CD4-positive, alpha-beta T cell (primary cell): Measurements from ENCODE around the gene DNPEP. TPM values are rescaled to one million over a fixed set of nuclear protein-coding genes. Genes with fewer than 3 reads are reported as not detected.

Experiments
- ATAC-seq: fragments of 200-7000 bp; cut with Tn5 transposase; one replicate; pipeline ENCODE4 v1.10.0; 2022; ENCODE audit warnings: mild to moderate bottlenecking; ENCODE audit not compliant: poor library complexity
- CTCF ChIA-PET: fragments of 350-600 bp; sonication (Branson Sonifier 250); formaldehyde crosslinking; loops from one replicate; lab custom pipeline; 2021; ENCODE audit warnings: antibody characterized with exemption, inconsistent platforms; lab: Charles Lee
- POLR2A ChIA-PET: fragments of 350-600 bp; sonication (Branson Sonifier 250); formaldehyde crosslinking; loops from one replicate; lab custom pipeline; 2021; ENCODE audit warnings: antibody characterized with exemption, inconsistent platforms; lab: Charles Lee
- DNase-seq, 14 experiments: peaks; one replicate each; pipeline ENCODE4 v3.0.0-alpha.2; 2013 to 2020; ENCODE audit warnings: mixed read lengths in 2 of 14
- H3K27ac ChIP-seq, 2 donors: one replicate each; pipeline versions ENCODE4 v1.5.1 to v1.7.0; 2013; ENCODE audit warnings: low read length in 2 of 2, low read depth in 1 of 2, mild to moderate bottlenecking in 1 of 2
- H3K27me3 ChIP-seq, 2 experiments: 1 replicate in 1 of 2; 2 replicates in 1 of 2; pipeline versions ENCODE4 v1.6.1 to v1.7.0; 2013; ENCODE audit warnings: low read length in 2 of 2, control low read depth in 1 of 2, mild to moderate bottlenecking in 1 of 2, moderate library complexity in 1 of 2; ENCODE audit not compliant: insufficient read depth in 2 of 2, control insufficient read depth in 1 of 2
- H3K36me3 ChIP-seq: one replicate; pipeline ENCODE4 v1.6.1; 2013; ENCODE audit warnings: low read length, control low read depth; ENCODE audit not compliant: insufficient read depth
- H3K4me1 ChIP-seq: one replicate; pipeline ENCODE4 v1.6.1; 2013; ENCODE audit warnings: low read length, control low read depth; ENCODE audit not compliant: insufficient read depth
- H3K4me3 ChIP-seq: one replicate; pipeline ENCODE4 v1.5.1; 2013; ENCODE audit warnings: mild to moderate bottlenecking, low read length, moderate library complexity
- H3K9me3 ChIP-seq, 2 experiments: 1 replicate in 1 of 2; 2 replicates in 1 of 2; pipeline versions ENCODE4 v1.6.1 to v1.7.0; 2013; ENCODE audit warnings: low read length in 2 of 2, mild to moderate bottlenecking in 2 of 2, control low read depth in 1 of 2, moderate library complexity in 1 of 2; ENCODE audit not compliant: control insufficient read depth in 1 of 2, insufficient read depth in 1 of 2
- H3K27ac Mint-ChIP-seq: one replicate; pipeline ENCODE4 v1.8.0; 2020; ENCODE audit warnings: mixed read lengths
- H3K27me3 Mint-ChIP-seq: one replicate; pipeline ENCODE4 v1.8.0; 2021; ENCODE audit warnings: mixed read lengths
- H3K36me3 Mint-ChIP-seq: one replicate; pipeline ENCODE4 v1.8.0; 2021; ENCODE audit warnings: low read depth, mixed read lengths
- H3K4me1 Mint-ChIP-seq: one replicate; pipeline ENCODE4 v1.8.0; 2021; ENCODE audit warnings: low read depth, mixed read lengths
- H3K4me3 Mint-ChIP-seq: one replicate; pipeline ENCODE4 v1.8.0; 2020; ENCODE audit warnings: mild to moderate bottlenecking, mixed read lengths
- H3K9me3 Mint-ChIP-seq: one replicate; pipeline ENCODE4 v1.8.0; 2020; ENCODE audit warnings: mixed read lengths
- intact Hi-C, 2 experiments: fragments of 100-400 bp; cut with DNase I in 1 of 2; cut with micrococcal nuclease in 1 of 2; formaldehyde crosslinking; loops; one replicate each; pipeline versions ENCODE4 v1.15.1 to v1.9.0; 2023 to 2025; cut with DNase I, micrococcal nuclease
- polyA plus RNA-seq, 2 donors: library from polyadenylated mRNA; unstranded; fragments of 120-200 nt; gene quantifications; one replicate each; pipeline ENCODE4 v1.2.1, GENCODE V29; 2013
- total RNA-seq, 174 experiments: library from RNA in 2 of 174; stranded (reverse) in 2 of 174; gene quantifications; one replicate each; pipeline ENCODE4 v1.2.3 and lab custom pipeline; 2021 to 2026
- TF ChIP-seq, protein P1 (sequence below): fragments of 200-600 bp; IDR thresholded peaks from one replicate; pipeline ENCODE4 v1.8.0; 2022; ENCODE audit warnings: antibody characterized with exemption, mild to moderate bottlenecking

Gene DNPEP
- 10 to 100 TPM; 99.0 to 99.9 TPM for total RNA-seq
- polyA plus RNA-seq (2013, experiment 1 of 2): 48.0 TPM
- 60.1 TPM for polyA plus RNA-seq (2013, experiment 2 of 2)
- 35.7 to 204 (median 68.8) reads per million in 172 experiments for total RNA-seq (lab: John Stamatoyannopoulos, UW)

DNA sequence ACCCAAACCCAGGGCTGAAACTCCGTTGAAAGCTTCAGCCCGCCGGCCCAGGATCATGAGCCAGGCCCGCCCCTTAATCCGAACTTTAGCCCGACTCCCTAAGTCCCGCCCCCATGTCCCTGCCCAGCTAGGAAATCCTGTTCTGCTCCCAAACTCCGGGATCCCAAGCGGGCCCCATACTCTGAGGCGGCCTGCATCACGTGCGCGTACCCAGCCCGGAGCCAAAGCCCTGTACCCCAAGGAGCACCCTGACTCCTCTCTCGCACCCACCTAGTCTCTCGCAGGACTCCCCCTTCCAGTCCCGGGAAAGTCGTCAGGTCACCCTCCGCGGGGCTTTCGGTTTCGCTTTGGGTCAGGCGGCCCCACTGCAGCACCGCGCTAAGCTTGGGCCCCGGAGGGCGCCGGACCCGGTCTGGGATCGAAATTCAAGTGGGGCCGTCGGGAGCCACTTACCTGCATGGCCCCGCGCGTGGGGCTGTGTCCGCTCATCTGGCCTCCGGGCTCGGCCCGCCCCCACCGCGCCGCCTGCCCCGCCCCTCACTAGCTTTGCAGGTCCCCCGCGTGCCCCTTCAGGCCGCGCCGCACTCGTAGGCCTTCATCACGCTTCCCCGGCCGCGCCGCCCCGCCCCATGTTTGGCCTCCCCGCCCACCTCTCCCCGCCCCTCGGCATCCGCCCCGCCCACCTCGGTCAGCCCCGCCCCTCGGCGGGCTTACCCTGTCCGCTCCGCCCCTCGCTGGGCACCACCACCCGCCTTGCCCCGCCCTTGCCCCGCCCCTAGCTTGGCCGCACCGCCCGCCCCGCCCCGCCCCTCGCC lies at the start of gene DNPEP:
Gene DNPEP, minus strand, starts transcription at position 607 of the 815 bp plus-strand sequence. Its CDS starts 118 bp downstream, at position 489.
- Mint-ChIP-seq H3K4me3 (peak within 1 kb of the TSS; percentile 95), H3K27me3 (no peaks in the 10 kb centered on the region), H3K4me1 (peaks cover 22% of the 10 kb centered on the region), H3K36me3 (peaks cover 46% of the 10 kb centered on the region), H3K27ac (peak within 1 kb of the TSS; percentile 95), H3K9me3 (no peaks in the 10 kb centered on the region)
- TF ChIP-seq, protein P1, sequence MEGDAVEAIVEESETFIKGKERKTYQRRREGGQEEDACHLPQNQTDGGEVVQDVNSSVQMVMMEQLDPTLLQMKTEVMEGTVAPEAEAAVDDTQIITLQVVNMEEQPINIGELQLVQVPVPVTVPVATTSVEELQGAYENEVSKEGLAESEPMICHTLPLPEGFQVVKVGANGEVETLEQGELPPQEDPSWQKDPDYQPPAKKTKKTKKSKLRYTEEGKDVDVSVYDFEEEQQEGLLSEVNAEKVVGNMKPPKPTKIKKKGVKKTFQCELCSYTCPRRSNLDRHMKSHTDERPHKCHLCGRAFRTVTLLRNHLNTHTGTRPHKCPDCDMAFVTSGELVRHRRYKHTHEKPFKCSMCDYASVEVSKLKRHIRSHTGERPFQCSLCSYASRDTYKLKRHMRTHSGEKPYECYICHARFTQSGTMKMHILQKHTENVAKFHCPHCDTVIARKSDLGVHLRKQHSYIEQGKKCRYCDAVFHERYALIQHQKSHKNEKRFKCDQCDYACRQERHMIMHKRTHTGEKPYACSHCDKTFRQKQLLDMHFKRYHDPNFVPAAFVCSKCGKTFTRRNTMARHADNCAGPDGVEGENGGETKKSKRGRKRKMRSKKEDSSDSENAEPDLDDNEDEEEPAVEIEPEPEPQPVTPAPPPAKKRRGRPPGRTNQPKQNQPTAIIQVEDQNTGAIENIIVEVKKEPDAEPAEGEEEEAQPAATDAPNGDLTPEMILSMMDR: no peak
- intact Hi-C loops: loop anchor here (2.0 to 10.0 kb wide), 11 partner anchors 55 to 820 kb away; partner anchors contain the start of genes DNAJB2 (in 2 of the 2), BCS1L (in 1 of the 2), CHPF (in 1 of the 2) and CNOT9 (in 1 of the 2)
- peak within 1 kb of the TSS; percentile 84 to 88 for H3K27ac ChIP-seq
- no peaks in the 10 kb centered on the region for H3K9me3 ChIP-seq
- H3K4me3 ChIP-seq: peak within 1 kb of the TSS; percentile 97
- DNase-seq: peak in 12 of 14 experiments; percentile 87 to 98 (median 95)
- CTCF ChIA-PET: interaction anchor here (1.0 to 2.8 kb wide), 11 partner anchors 15 to 677 kb away, joined by 3 to 22 read pairs (median 7); partner anchors contain the start of genes CHPF, DNAJB2, TMEM198 and TTLL4
- H3K36me3 ChIP-seq: peaks cover 42% of the 10 kb centered on the region
- H3K4me1 ChIP-seq: peaks cover 26% of the 10 kb centered on the region
- POLR2A ChIA-PET: interaction anchor here (0.6 to 4.3 kb wide), 28 partner anchors 9 to 1118 kb away, joined by 3 to 24 read pairs (median 5); partner anchors contain the start of genes AAMP, ANKZF1, ATG9A and BCS1L
- ATAC-seq: peak; percentile 54
- H3K27me3 ChIP-seq: no peaks in the 10 kb centered on the region

DNA sequence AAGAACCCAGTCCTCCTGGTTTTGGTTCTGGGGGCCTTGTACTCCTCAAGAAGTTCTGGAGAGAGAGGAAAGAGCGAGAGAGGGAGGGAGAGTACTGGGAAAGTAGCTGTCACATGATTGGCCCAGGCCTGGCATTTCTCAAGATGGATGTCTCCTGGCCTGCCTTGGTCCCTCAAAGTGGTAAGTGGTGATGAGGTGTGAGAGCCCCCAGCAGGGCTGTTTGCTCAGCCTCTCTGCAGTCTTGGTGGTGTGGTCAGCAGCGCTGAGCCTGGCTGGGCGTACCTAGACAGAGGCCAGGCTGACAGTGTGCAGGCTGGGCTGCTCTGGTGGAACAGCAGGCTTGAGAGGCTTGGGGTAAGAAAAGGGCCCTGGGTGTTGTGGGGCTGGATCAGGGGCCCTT lies 49.4 kb upstream of the DNPEP start:
- no peaks in the 10 kb centered on the region for H3K36me3 Mint-ChIP-seq
- ATAC-seq: no peak
- Histone ChIP-seq H3K36me3 (no peaks in the 10 kb centered on the region), H3K9me3 (peaks cover 0 to 14% of the 10 kb centered on the region in 2 experiments), H3K4me1 (peaks cover 17% of the 10 kb centered on the region), H3K27ac (no peak overlapping the region), H3K27me3 (peaks cover 25 to 27% of the 10 kb centered on the region in 2 experiments), H3K4me3 (no peak overlapping the region)
- peaks cover 9% of the 10 kb centered on the region for H3K4me1 Mint-ChIP-seq
- POLR2A ChIA-PET: no interaction called here
- CTCF ChIA-PET: interaction anchor here (0.8 kb wide), 1 partner anchor 73 kb away, joined by 3 read pairs; no protein-coding TSS in a partner anchor
- TF ChIP-seq, protein P1: no peak
- intact Hi-C loops: no loop called here
- no peak overlapping the region for H3K4me3 Mint-ChIP-seq
- no peak overlapping the region for H3K27ac Mint-ChIP-seq
- no peak for DNase-seq
- no peaks in the 10 kb centered on the region for H3K9me3 Mint-ChIP-seq
- peaks cover 38% of the 10 kb centered on the region for H3K27me3 Mint-ChIP-seq

DNA sequence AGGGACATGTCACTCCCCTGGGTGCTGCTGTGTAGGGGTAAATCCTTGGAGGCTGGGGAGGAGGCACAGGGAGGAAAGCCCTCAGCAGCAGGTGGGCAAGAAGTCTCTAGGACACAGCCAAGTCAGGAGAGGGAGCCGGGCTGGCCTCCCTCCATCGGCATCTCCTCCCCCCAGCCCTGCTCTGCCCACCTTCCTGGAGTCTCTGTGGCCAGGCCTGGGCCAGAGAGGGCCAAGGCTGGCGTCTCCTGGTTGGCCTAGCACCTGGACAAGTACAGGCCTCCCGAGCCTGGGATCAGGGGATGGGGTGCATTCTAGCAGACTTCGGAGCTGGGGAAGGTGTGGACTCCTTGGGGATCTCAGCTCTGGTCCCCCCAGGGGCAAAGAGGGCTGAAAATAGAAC lies 48.8 kb upstream of the DNPEP start:
- DNase-seq (no peak), ATAC-seq (no peak)
- Mint-ChIP-seq H3K27ac (no peak overlapping the region), H3K36me3 (no peaks in the 10 kb centered on the region), H3K4me1 (peaks cover 9% of the 10 kb centered on the region), H3K9me3 (no peaks in the 10 kb centered on the region), H3K4me3 (no peak overlapping the region), H3K27me3 (peaks cover 40% of the 10 kb centered on the region)
- Histone ChIP-seq H3K9me3 (peaks cover 0 to 14% of the 10 kb centered on the region in 2 experiments), H3K4me3 (no peak overlapping the region), H3K27ac (no peak overlapping the region), H3K36me3 (no peaks in the 10 kb centered on the region), H3K27me3 (peaks cover 25 to 27% of the 10 kb centered on the region in 2 experiments), H3K4me1 (peaks cover 15% of the 10 kb centered on the region)
- TF ChIP-seq, protein P1: no peak
- ChIA-PET CTCF (interaction anchor here (0.8 kb wide), 1 partner anchor 73 kb away, joined by 3 read pairs; no protein-coding TSS in a partner anchor), POLR2A (no interaction called here)
- intact Hi-C loops: no loop called here
